ENCODE measurements around the gene PNMA8B. TPM values are rescaled to one million over a fixed set of nuclear protein-coding genes. Genes with fewer than 3 reads are reported as not detected.
"Not testable (repeated sequence)": the region's sequence is repeated elsewhere in the genome, so short reads cannot be mapped to it uniquely, and the experiment has no call there.

The PNMA8B gene
- total RNA-seq, 1 donor from 2014 or later: 1.3 TPM

DNA sequence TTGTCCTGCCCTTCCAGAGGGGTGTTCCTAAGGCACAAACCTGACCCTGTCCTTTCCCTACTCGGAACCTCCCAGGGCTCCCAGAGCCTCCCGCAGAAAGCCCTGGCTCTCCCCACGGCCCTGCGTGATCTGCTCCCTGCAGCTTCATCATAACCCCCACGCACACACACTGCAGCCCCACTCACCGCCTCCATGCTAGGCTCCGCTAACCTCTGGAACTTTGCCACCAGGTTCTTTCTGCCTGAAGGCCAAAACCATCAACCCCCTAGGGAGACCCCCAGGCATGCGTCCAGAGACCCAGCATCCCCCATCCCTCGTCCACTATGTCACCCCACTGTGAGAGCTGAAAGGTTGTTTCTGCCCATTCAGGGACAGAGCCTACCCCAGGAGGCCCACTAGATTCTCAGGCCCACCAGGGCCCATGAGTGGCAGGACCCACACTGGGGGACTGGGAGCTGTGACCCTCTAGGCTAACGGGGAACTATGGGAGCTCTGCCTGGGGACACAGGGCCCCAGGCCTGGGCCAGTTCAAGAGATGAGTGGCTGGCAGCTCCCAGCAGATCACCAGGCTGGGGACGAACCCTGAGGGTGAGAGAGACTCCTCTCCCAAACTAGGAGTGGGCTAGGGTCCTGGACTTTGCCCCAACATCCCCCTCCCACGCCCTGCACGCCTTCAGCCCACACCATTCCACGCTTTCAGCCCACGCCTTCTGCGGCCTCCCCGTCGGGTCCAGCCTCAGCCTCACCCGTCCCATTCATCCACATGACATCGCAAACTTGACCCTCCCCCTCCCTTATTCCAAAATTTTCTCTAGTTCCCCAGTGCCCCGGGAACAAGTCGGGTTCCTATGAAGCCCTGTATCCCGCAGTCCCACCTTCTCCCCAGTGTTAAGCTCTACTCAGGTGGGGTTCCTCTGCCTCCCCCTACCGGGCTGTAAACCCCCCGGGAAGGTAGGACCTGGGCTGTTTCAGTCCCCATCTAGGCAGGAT is 33.2 kb upstream of the PNMA8B start:
- peaks cover 5% of the 10 kb centered on the region for H3K27me3 Mint-ChIP-seq (ENCODE audit: unreplicated experiment)
- no peaks in the 10 kb centered on the region for H3K4me1 Mint-ChIP-seq (ENCODE audit: unreplicated experiment)
- no peak overlapping the region for H3K4me3 Mint-ChIP-seq (ENCODE audit: unreplicated experiment)
- no peak overlapping the region for H3K27ac Mint-ChIP-seq (ENCODE audit: unreplicated experiment)
- H3K9me3 Mint-ChIP-seq (ENCODE audit: unreplicated experiment): no peaks in the 10 kb centered on the region
- DNase-seq (ENCODE audit: low spot score): no peak
- TF ChIP-seq, protein P1, sequence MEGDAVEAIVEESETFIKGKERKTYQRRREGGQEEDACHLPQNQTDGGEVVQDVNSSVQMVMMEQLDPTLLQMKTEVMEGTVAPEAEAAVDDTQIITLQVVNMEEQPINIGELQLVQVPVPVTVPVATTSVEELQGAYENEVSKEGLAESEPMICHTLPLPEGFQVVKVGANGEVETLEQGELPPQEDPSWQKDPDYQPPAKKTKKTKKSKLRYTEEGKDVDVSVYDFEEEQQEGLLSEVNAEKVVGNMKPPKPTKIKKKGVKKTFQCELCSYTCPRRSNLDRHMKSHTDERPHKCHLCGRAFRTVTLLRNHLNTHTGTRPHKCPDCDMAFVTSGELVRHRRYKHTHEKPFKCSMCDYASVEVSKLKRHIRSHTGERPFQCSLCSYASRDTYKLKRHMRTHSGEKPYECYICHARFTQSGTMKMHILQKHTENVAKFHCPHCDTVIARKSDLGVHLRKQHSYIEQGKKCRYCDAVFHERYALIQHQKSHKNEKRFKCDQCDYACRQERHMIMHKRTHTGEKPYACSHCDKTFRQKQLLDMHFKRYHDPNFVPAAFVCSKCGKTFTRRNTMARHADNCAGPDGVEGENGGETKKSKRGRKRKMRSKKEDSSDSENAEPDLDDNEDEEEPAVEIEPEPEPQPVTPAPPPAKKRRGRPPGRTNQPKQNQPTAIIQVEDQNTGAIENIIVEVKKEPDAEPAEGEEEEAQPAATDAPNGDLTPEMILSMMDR (IDR thresholded peaks at IDR 0.05; ENCODE audit: unreplicated experiment): no peak
- no peaks in the 10 kb centered on the region for H3K36me3 Mint-ChIP-seq (ENCODE audit: low read depth, unreplicated experiment)

DNA sequence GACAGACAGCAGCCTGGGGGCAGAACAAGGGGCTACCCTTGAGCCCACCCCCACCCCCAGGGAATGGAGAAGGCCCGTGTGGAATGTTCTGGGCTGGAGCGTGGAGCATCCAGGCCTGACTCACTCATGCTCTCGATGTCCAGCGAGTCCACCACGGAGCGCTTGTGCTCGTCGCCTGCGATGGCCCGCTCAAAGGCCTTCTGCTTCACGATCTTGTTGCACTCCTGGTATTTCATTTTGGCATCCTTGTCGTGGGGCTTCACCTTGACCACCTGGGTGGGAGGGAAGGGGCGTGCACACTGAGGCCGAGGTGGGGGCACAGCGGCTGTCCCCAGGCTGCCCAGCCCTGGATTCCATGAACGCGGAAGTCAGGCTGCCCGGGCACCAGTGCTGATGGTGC is 31.1 kb upstream of the PNMA8B start:
- not testable (repeated sequence) for H3K9me3 Mint-ChIP-seq (ENCODE audit: unreplicated experiment); DNase-seq (ENCODE audit: low spot score); H3K4me3 Mint-ChIP-seq (ENCODE audit: unreplicated experiment); H3K4me1 Mint-ChIP-seq (ENCODE audit: unreplicated experiment); H3K36me3 Mint-ChIP-seq (ENCODE audit: low read depth, unreplicated experiment); H3K27me3 Mint-ChIP-seq (ENCODE audit: unreplicated experiment); H3K27ac Mint-ChIP-seq (ENCODE audit: unreplicated experiment)

DNA sequence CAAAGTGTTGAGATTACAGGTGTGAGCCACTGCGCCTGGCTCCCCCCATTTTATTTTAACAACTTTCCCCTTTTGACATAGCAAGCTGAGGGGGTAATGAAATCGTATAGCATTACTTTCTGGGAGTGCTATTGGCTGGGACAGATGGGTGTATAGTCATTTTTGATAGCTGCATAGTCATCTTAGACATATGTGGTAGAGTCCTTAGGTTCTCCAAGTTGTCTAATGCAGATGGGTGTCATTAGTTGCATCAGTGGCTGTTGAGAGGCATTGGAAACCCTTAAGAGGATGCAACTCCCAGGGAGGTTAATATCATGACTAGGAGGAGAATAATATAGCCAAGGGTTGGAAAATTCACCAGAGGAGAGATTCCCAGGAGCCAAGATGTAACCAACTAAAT is 28.6 kb upstream of the PNMA8B start:
- no peaks in the 10 kb centered on the region for H3K9me3 Mint-ChIP-seq (ENCODE audit: unreplicated experiment)
- no peaks in the 10 kb centered on the region for H3K36me3 Mint-ChIP-seq (ENCODE audit: low read depth, unreplicated experiment)
- no peaks in the 10 kb centered on the region for H3K27me3 Mint-ChIP-seq (ENCODE audit: unreplicated experiment)
- no peaks in the 10 kb centered on the region for H3K4me1 Mint-ChIP-seq (ENCODE audit: unreplicated experiment)
- no peak overlapping the region for H3K27ac Mint-ChIP-seq (ENCODE audit: unreplicated experiment)
- DNase-seq (ENCODE audit: low spot score): no peak
- TF ChIP-seq, protein P1 (IDR thresholded peaks at IDR 0.05; ENCODE audit: unreplicated experiment): no peak
- H3K4me3 Mint-ChIP-seq (ENCODE audit: unreplicated experiment): no peak overlapping the region

DNA sequence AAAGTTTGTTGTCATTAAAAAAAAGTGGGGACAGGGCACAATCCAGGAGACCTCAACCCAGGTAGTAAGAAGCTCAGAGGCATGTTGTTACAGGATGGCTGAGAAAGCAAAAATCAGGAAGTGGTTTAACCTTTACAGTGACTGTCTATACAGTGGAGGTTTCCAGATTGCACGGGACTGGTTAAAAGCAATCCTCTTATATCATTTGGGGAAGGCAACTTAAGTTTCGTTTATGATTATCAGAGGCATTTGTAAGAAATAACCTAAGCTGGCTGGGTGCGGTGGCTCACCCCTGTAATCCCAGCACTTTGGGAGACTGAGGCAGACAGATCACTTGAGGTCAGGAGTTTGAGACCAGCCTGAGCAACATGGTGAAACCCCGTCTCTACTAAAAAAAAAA is 27.3 kb upstream of the PNMA8B start:
- H3K9me3 Mint-ChIP-seq (ENCODE audit: unreplicated experiment); H3K27me3 Mint-ChIP-seq (ENCODE audit: unreplicated experiment); H3K27ac Mint-ChIP-seq (ENCODE audit: unreplicated experiment); H3K4me1 Mint-ChIP-seq (ENCODE audit: unreplicated experiment); H3K36me3 Mint-ChIP-seq (ENCODE audit: low read depth, unreplicated experiment); DNase-seq (ENCODE audit: low spot score); H3K4me3 Mint-ChIP-seq (ENCODE audit: unreplicated experiment): not testable (repeated sequence)

DNA sequence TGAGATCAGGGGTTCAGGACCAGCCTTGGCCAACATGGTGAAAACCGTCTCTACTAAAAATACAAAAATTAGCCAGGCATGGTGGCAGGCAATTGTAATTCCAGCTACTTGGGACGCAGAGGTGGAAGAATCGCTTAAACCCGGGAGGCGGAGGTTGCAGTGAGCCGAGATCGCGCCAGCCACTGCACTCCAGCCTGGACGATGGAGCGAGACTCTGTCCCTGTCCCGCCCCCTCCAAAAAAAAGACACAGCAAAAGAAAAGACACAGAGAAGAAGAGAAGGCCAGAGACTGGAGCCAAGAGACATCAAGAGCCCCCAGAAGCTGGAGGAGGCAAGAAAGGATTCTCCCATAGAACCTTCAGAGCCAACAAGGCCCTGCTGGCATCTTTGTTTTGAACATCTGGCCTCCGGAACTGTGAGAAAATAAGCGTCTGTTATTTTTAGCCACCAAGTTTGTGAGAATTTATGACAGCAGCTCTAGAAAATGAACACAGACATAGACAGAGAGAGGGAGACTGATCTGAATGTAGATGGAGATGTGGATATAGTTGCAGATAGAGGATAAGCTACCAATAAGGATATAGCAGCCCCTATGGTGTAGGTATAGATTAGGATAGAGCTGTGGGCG is 25.7 kb upstream of the PNMA8B start:
- DNase-seq (ENCODE audit: low spot score): no peak
- TF ChIP-seq, protein P1 (IDR thresholded peaks at IDR 0.05; ENCODE audit: unreplicated experiment): no peak
- H3K4me3 Mint-ChIP-seq (ENCODE audit: unreplicated experiment): no peak overlapping the region
- no peaks in the 10 kb centered on the region for H3K9me3 Mint-ChIP-seq (ENCODE audit: unreplicated experiment)
- H3K4me1 Mint-ChIP-seq (ENCODE audit: unreplicated experiment): no peaks in the 10 kb centered on the region
- peaks cover 1% of the 10 kb centered on the region for H3K27me3 Mint-ChIP-seq (ENCODE audit: unreplicated experiment)
- no peak overlapping the region for H3K27ac Mint-ChIP-seq (ENCODE audit: unreplicated experiment)
- H3K36me3 Mint-ChIP-seq (ENCODE audit: low read depth, unreplicated experiment): no peaks in the 10 kb centered on the region

DNA sequence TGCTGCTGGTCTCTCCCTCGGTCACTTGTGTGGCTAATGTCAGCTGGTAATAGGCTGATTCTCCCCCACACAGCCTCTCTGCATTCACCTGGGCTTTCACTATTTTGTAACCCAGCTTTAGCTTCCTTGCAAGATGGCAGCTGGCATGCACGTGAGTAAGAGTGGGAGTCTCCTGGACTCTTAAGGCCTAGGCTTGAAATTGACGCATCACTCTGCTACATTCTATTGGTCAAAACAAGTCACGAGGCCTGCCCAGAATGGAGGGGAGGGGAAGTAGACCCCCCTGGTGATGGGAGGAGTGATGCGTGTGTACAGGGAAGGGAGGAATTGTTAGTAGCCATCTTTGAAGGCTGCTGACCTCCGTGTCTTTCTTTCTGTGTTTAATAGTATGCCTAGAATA is 24.9 kb upstream of the PNMA8B start:
- no peak for DNase-seq (ENCODE audit: low spot score)
- Mint-ChIP-seq H3K4me1 (ENCODE audit: unreplicated experiment) (no peaks in the 10 kb centered on the region), H3K27me3 (ENCODE audit: unreplicated experiment) (peaks cover 1% of the 10 kb centered on the region), H3K27ac (ENCODE audit: unreplicated experiment) (no peak overlapping the region), H3K36me3 (ENCODE audit: low read depth, unreplicated experiment) (no peaks in the 10 kb centered on the region), H3K4me3 (ENCODE audit: unreplicated experiment) (no peak overlapping the region), H3K9me3 (ENCODE audit: unreplicated experiment) (no peaks in the 10 kb centered on the region)
- TF ChIP-seq, protein P1 (IDR thresholded peaks at IDR 0.05; ENCODE audit: unreplicated experiment): no peak

All from endothelial cell (in vitro differentiated cells).